Sigmoid colon (tissue), 4 donors: ENCODE data around the gene ANTXR1.

Experiments
- EP300 ChIP-seq, 4 donors: sonication (generic); formaldehyde crosslinking; IDR thresholded peaks; one replicate each; pipeline ENCODE4 v1.6.1; 2017; ENCODE audit warnings: antibody characterized with exemption in 4 of 4
- POLR2A ChIP-seq, 2 donors: fragments of 450-650 bp; IDR thresholded peaks; one replicate each; pipeline ENCODE4 v1.6.1; 2016; ENCODE audit warnings: antibody characterized with exemption in 2 of 2, mild to moderate bottlenecking in 2 of 2, moderate library complexity in 2 of 2
- TF ChIP-seq, protein P1 (sequence below), 4 experiments: fragments of 450-650 bp in 3 of 4; fragments of 200-600 bp in 1 of 4; IDR thresholded peaks; one replicate each; pipeline ENCODE4 v1.5.1; 2016 to 2019; ENCODE audit warnings: antibody characterized with exemption in 4 of 4, mild to moderate bottlenecking in 3 of 4, moderate library complexity in 2 of 4

DNA sequence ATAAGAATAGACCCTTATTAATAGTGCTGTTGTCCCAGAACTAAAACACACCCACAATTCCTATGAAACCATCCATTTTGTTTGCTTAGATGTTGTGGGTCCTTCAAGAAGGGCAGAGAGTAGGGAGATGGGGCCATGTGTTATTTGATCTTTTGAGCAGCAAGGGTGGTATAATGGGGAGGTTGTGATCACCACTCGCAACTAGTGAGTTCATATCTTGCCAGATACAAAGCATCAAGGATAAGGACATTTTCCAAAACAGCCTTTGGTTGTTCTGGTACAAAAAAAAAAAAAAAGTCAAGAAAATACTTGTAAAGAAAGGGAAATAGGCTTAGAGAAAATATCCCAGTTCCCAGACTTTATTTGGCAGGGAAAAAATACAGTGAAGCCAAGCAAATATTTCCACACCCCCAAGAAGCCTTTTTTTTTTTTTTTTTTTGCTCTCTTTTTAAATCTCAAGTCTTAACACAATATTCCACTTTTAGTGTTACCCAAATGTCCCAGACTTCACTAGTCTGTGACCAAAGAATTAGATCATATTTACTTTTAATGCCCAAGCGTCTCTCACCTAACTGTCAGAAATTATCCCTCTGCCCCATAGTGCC lies 54.1 kb downstream of the ANTXR1 start:
- TF ChIP-seq, protein P1, sequence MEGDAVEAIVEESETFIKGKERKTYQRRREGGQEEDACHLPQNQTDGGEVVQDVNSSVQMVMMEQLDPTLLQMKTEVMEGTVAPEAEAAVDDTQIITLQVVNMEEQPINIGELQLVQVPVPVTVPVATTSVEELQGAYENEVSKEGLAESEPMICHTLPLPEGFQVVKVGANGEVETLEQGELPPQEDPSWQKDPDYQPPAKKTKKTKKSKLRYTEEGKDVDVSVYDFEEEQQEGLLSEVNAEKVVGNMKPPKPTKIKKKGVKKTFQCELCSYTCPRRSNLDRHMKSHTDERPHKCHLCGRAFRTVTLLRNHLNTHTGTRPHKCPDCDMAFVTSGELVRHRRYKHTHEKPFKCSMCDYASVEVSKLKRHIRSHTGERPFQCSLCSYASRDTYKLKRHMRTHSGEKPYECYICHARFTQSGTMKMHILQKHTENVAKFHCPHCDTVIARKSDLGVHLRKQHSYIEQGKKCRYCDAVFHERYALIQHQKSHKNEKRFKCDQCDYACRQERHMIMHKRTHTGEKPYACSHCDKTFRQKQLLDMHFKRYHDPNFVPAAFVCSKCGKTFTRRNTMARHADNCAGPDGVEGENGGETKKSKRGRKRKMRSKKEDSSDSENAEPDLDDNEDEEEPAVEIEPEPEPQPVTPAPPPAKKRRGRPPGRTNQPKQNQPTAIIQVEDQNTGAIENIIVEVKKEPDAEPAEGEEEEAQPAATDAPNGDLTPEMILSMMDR (IDR thresholded peaks at IDR 0.05), result no peak
- no peak for TF ChIP-seq POLR2A (IDR thresholded peaks at IDR 0.05)
- no peak for TF ChIP-seq EP300 (IDR thresholded peaks at IDR 0.05)
